GM12874 (cell line): Measurements from ENCODE around the gene GNA12.

ENCODE experiments used
- TF ChIP-seq, protein P1 (sequence below): IDR thresholded peaks from 2 replicates; pipeline ENCODE4 v1.5.1; 2011; ENCODE audit warnings: low read depth, mild to moderate bottlenecking, control low read depth, low read length, moderate library complexity; ENCODE audit not compliant: insufficient read depth

Gene GNA12

DNA sequence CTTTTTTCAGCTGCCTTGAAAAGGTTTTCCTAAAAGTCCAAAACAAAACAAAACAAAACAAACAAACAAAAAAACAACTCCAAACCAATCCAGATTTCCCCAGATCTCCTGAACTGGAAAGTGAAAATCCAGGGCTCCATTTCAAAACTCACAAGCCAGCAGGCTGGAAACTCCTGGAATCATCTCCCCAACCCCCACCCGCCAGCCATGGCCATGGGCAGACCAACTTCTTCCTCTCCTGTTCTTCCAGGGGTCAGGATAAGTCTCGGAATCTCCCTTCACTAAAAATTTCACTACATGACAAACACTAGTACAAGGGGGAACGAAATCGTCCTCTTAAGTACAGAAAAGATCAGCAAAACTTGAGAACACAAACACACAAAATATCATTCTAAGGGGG lies 40.4 kb downstream of the GNA12 start:
- TF ChIP-seq, protein P1, sequence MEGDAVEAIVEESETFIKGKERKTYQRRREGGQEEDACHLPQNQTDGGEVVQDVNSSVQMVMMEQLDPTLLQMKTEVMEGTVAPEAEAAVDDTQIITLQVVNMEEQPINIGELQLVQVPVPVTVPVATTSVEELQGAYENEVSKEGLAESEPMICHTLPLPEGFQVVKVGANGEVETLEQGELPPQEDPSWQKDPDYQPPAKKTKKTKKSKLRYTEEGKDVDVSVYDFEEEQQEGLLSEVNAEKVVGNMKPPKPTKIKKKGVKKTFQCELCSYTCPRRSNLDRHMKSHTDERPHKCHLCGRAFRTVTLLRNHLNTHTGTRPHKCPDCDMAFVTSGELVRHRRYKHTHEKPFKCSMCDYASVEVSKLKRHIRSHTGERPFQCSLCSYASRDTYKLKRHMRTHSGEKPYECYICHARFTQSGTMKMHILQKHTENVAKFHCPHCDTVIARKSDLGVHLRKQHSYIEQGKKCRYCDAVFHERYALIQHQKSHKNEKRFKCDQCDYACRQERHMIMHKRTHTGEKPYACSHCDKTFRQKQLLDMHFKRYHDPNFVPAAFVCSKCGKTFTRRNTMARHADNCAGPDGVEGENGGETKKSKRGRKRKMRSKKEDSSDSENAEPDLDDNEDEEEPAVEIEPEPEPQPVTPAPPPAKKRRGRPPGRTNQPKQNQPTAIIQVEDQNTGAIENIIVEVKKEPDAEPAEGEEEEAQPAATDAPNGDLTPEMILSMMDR, result no peak

GRCh38 chr7:2803342-2803692 lies 40.8 kb downstream of the GNA12 start:
- TF ChIP-seq, protein P1, result no peak

- TF ChIP-seq, protein P1, result no peak
These were observed 41.4 kb downstream of the GNA12 start for GRCh38 chr7:2802504-2803341.

DNA sequence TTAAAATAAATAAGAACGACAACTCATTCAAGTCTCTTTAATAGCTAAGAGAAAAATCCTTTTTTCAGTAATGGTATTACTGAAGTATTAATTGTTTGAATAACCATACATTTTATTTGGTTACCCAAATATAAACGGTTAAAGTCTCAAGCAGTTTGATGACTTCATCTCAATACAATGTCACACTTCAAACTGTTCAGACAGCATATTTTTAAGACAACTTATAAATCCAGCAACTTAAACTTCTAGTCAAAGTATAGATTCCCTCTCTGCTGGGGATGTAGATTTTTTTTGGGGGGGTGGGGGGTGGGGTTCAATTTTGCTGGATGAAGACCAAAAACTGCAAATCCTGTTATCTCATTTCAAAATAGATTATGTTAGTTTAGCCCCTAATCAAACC lies 42.0 kb downstream of the GNA12 start:
- TF ChIP-seq, protein P1, result no peak

DNA sequence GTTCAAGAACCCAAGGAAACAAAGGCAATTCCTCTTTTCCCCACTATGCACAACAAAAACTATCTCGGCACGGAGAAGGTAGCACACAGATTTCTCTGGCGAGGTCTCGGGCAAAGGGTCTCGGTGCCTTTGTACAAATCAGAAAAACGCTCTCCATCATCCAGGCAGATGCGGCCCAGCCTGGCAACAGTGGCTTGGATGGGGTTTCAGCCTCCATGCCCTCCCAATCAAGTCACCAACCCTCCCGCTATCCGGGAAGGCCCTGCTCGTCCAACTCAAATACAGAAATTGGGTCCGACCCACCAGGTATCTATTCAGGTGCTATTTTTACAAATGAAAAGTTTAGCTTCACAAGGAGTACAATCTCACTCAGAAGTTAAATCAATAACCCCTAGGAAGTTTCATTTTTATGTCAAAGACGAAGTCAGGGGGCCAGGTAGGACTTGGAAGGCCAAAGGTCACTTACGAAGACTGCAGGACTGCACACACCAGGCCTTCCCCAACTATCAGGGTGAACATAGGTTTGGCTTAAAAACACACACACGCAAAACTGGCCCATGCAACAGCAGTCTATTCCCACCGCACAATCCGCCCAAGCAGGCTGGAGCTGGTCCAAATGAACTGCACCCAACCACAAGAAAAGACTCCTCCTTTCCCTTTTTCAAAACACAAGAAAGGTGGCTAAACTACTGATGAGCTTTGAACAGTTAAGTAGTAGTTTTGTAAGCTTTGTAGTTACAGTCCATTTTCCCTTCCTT lies 43.0 kb downstream of the GNA12 start:
- TF ChIP-seq, protein P1, result no peak

DNA sequence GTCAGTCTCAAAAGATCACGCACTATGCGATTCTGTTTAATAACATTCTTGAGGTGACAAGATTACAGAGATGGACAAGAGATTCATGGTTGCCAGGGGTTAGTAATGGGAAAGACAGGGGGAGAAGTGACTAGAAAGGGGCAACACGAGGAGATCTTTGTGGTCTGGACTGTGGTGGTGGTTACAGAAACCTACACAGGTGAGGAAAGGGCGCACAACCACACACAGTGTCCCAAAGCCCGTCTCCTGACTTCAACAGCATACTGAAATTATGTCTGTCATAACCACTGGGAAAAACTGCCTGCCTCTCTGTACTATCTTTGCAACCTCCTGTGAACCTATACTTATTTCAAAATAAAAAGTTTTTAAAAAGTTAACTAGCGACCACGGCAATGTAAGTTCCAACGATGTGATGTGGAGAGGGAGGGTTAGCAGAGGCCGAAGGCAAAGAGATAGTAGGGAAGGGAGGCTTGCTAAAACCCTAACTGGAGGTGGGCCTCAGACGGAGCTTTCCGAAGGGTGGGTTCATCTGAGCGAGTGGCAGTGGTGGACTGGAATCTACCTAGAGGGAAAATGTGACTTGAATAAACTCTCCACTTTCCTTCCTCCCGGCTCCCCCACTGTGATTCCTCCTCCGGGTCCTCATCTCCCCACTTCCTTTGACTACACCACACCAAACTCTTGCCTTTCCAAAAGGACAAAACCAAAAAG lies 43.7 kb downstream of the GNA12 start:
- TF ChIP-seq, protein P1, result no peak

DNA sequence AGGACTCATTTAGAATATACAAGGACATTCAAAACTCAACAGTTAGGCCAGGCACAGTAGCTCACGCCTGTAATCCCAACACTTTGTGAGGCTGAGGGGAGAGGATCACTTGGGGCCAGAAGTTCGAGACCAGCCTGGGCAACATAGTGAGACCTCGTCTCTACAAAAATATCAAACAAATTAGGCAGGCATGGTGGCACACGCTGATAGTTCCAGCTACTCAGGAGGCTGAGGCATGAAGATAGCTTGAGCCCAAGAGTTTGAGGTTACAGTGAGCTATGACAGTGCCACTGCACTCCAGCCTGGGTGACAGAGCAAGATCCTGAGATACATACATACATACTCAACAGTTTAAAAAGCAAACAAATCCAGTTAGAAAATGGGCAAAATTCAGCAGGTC lies 44.9 kb downstream of the GNA12 start:
- TF ChIP-seq, protein P1, result no peak
